ENCODE results near the gene ETFRF1.

Gene ETFRF1

GRCh38 chr12:25248732-25249131, 53.7 kb downstream of the ETFRF1 start:
- no peak overlapping the region for H2AFZ ChIP-seq (ENCODE audit: low read length)
- no peaks in the 10 kb centered on the region for H3K9me2 ChIP-seq (ENCODE audit: low read depth, low read length)
- peaks cover 29% of the 10 kb centered on the region for H3K79me2 ChIP-seq (ENCODE audit: insufficient read depth, low read length)
- peaks cover 16% of the 10 kb centered on the region; the same call in 1 of the 2 replicates for H3K36me3 ChIP-seq (ENCODE audit: insufficient read depth, low read length)
- H3K27ac ChIP-seq (ENCODE audit: low read depth, low read length, poor library complexity, severe bottlenecking): no peak overlapping the region
- peaks cover 26% of the 10 kb centered on the region for H3K4me1 ChIP-seq (ENCODE audit: insufficient read depth, low read length, severe bottlenecking)
- H3K9me3 ChIP-seq (ENCODE audit: low read length): no peaks in the 10 kb centered on the region
- peak overlapping the region; percentile 89 for H3K4me3 ChIP-seq (ENCODE audit: low read depth, low read length, poor library complexity, severe bottlenecking)
- H3F3A ChIP-seq (ENCODE audit: insufficient read depth, low read length): no peaks in the 10 kb centered on the region
- no peaks in the 10 kb centered on the region for H3K27me3 ChIP-seq (ENCODE audit: insufficient read depth, low read length)
- TF ChIP-seq EZH2 (IDR thresholded peaks at IDR 0.05; ENCODE audit: borderline replicate concordance, low read length) (no peak), CTCF (IDR thresholded peaks at IDR 0.05; ENCODE audit: low read length) (no peak)
- no peaks in the 10 kb centered on the region for H4K20me1 ChIP-seq (ENCODE audit: insufficient read depth, low read length)
- H3K9ac ChIP-seq (ENCODE audit: low read length): no peak overlapping the region
- peak overlapping the region; percentile 74; the same call in 1 of the 2 replicates for H3K4me2 ChIP-seq (ENCODE audit: low read length)

DNA sequence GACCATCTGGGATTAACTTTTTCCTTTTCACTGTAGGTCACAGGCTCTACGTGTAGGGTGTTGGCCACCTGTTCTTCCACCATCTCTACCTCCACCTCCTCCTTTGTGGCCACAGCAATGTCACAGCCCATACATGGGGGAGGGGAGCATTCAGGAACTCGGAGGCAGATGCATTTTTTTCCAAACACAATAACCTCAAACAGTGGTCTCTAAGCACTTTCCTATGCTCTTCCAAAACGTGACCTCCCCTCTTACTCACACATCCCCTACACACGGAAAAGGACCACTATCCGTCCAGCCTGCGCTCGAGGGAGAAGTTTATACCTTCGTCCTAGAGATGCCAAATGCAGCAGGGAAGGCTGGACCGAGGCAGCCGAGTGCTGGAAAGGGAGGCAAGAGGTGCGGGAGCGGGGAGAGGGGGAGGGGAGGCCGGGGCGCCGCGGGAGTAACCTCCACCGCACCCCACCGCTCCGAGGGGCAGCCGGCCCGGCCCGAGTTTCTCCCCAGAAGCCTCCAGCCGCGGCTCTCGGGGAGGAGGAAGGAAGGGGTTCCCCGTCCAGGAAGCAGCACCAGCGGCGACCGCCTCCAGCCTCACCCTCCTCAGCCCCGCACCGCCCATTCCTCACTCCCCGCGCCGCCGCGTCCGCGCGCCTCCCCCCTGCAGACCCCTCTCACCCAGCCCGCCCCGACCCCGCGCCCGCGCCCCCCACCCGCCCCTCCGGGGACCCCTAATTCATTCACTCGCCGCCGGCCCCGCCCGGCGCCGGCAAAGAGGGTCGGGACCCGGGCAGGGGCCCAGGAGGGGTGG, 55.1 kb downstream of the ETFRF1 start:
- peaks cover 2% of the 10 kb centered on the region; the same call in 1 of the 2 replicates for H3K36me3 ChIP-seq (ENCODE audit: insufficient read depth, low read length)
- peak overlapping the region; percentile 75 for H3K4me2 ChIP-seq (ENCODE audit: low read length)
- no peaks in the 10 kb centered on the region for H4K20me1 ChIP-seq (ENCODE audit: insufficient read depth, low read length)
- peaks cover 29% of the 10 kb centered on the region for H3K4me1 ChIP-seq (ENCODE audit: insufficient read depth, low read length, severe bottlenecking)
- no peaks in the 10 kb centered on the region for H3K27me3 ChIP-seq (ENCODE audit: insufficient read depth, low read length)
- H3K9me3 ChIP-seq (ENCODE audit: low read length): no peaks in the 10 kb centered on the region
- no peaks in the 10 kb centered on the region for H3F3A ChIP-seq (ENCODE audit: insufficient read depth, low read length)
- peak overlapping the region; percentile 61 for H3K27ac ChIP-seq (ENCODE audit: low read depth, low read length, poor library complexity, severe bottlenecking)
- H2AFZ ChIP-seq (ENCODE audit: low read length): no peak overlapping the region
- no peak for TF ChIP-seq EZH2 (IDR thresholded peaks at IDR 0.05; ENCODE audit: borderline replicate concordance, low read length)
- H3K9me2 ChIP-seq (ENCODE audit: low read depth, low read length): no peaks in the 10 kb centered on the region
- H3K9ac ChIP-seq (ENCODE audit: low read length): peak overlapping the region; percentile 86
- H3K79me2 ChIP-seq (ENCODE audit: insufficient read depth, low read length): peaks cover 29% of the 10 kb centered on the region
- H3K4me3 ChIP-seq (ENCODE audit: low read depth, low read length, poor library complexity, severe bottlenecking): peak overlapping the region; percentile 89

- Histone ChIP-seq H3K36me3 (ENCODE audit: insufficient read depth, low read length) (no peaks in the 10 kb centered on the region), H4K20me1 (ENCODE audit: insufficient read depth, low read length) (no peaks in the 10 kb centered on the region), H3K4me1 (ENCODE audit: insufficient read depth, low read length, severe bottlenecking) (peaks cover 29% of the 10 kb centered on the region), H3K27me3 (ENCODE audit: insufficient read depth, low read length) (no peaks in the 10 kb centered on the region), H2AFZ (ENCODE audit: low read length) (peak within 1 kb of the TSS; percentile 80), H3K9me2 (ENCODE audit: low read depth, low read length) (no peaks in the 10 kb centered on the region), H3F3A (ENCODE audit: insufficient read depth, low read length) (no peaks in the 10 kb centered on the region), H3K27ac (ENCODE audit: low read depth, low read length, poor library complexity, severe bottlenecking) (peak within 1 kb of the TSS; percentile 61), H3K9ac (ENCODE audit: low read length) (peak within 1 kb of the TSS; percentile 86), H3K4me2 (ENCODE audit: low read length) (peak within 1 kb of the TSS; percentile 75), H3K4me3 (ENCODE audit: low read depth, low read length, poor library complexity, severe bottlenecking) (peak within 1 kb of the TSS; percentile 89), H3K9me3 (ENCODE audit: low read length) (no peaks in the 10 kb centered on the region), H3K79me2 (ENCODE audit: insufficient read depth, low read length) (peaks cover 29% of the 10 kb centered on the region)
- TF ChIP-seq CTCF (IDR thresholded peaks at IDR 0.05; ENCODE audit: low read length): no peak
- TF ChIP-seq EZH2 (IDR thresholded peaks at IDR 0.05; ENCODE audit: borderline replicate concordance, low read length): no peak
Measured at GRCh38 chr12:25250744-25251730, 56.0 kb downstream of the ETFRF1 start, which contains the start of gene KRAS. Gene KRAS (minus strand): TSS chr12:25250929.
